ENCODE data around the gene SERGEF. TPM values are rescaled to one million over a fixed set of nuclear protein-coding genes. Genes with fewer than 3 reads are reported as not detected.

The SERGEF gene
- total RNA-seq, 4 donors from 2014 or later, result 18.9 to 23.9 (median 20.6) TPM

GRCh38 chr11:18012122-18012905 lies 533 bp downstream of the SERGEF start:
- no peak for DNase-seq (ENCODE audit: low spot score)
- ATAC-seq (ENCODE audit: low FRiP score), result peak; percentile 39
- TF ChIP-seq CTCF (IDR thresholded peaks at IDR 0.05), result no peak

GRCh38 chr11:18011633-18012032 lies 1.2 kb downstream of the SERGEF start:
- no peak for TF ChIP-seq CTCF (IDR thresholded peaks at IDR 0.05)
- DNase-seq (ENCODE audit: low spot score), result no peak
- ATAC-seq (ENCODE audit: low FRiP score), result no peak

- no peak for ATAC-seq (ENCODE audit: low FRiP score)
- DNase-seq (ENCODE audit: low spot score), result no peak
- no peak for TF ChIP-seq CTCF (IDR thresholded peaks at IDR 0.05)
These were observed 1.8 kb downstream of the SERGEF start for GRCh38 chr11:18010977-18011586.

GRCh38 chr11:18010121-18010670 lies 2.7 kb downstream of the SERGEF start:
- ATAC-seq (ENCODE audit: low FRiP score), result no peak
- no peak for TF ChIP-seq CTCF (IDR thresholded peaks at IDR 0.05)
- no peak for DNase-seq (ENCODE audit: low spot score)

- DNase-seq (ENCODE audit: low spot score) (no peak), ATAC-seq (ENCODE audit: low FRiP score) (no peak)
- TF ChIP-seq CTCF (IDR thresholded peaks at IDR 0.05), result no peak
These were observed 7.3 kb downstream of the SERGEF start for GRCh38 chr11:18005376-18006129.

- ATAC-seq (ENCODE audit: low FRiP score) (no peak), DNase-seq (ENCODE audit: low spot score) (no peak)
- no peak for TF ChIP-seq CTCF (IDR thresholded peaks at IDR 0.05)
These were observed 11.7 kb downstream of the SERGEF start for GRCh38 chr11:18001191-18001590.

Measured in omental fat pad (tissue), 4 donors.